Activated T-cell treated with anti-CD3 and anti-CD28 coated beads, Interleukin-2, amount 50 U/mL, for 24 hours (primary cell): ENCODE measurements around the gene FBLN2.

Source experiments
- DNase-seq: peaks from one replicate; pipeline ENCODE4 v3.0.0-alpha.2; 2020
- H3K27ac Mint-ChIP-seq: 2 replicates; pipeline ENCODE4 v1.8.0; 2020; ENCODE audit warnings: mild to moderate bottlenecking, mixed read lengths
- H3K27me3 Mint-ChIP-seq: 2 replicates; pipeline ENCODE4 v1.8.0; 2020; ENCODE audit warnings: mixed read lengths
- H3K36me3 Mint-ChIP-seq: 2 replicates; pipeline ENCODE4 v1.8.0; 2020; ENCODE audit warnings: low read depth, mixed read lengths
- H3K4me1 Mint-ChIP-seq: 2 replicates; pipeline ENCODE4 v1.8.0; 2020; ENCODE audit warnings: low read depth, mixed read lengths
- H3K4me3 Mint-ChIP-seq: 2 replicates; pipeline ENCODE4 v1.8.0; 2020; ENCODE audit warnings: mild to moderate bottlenecking, moderate library complexity, mixed read lengths
- H3K9me3 Mint-ChIP-seq: 2 replicates; pipeline ENCODE4 v1.8.0; 2020; ENCODE audit warnings: mixed read lengths

The FBLN2 gene

GRCh38 chr3:13545952-13546454, 2.9 kb upstream of the FBLN2 start:
- Mint-ChIP-seq H3K4me1 (peaks cover 28% of the 10 kb centered on the region), H3K27ac (no peak overlapping the region), H3K27me3 (peaks cover 71% of the 10 kb centered on the region)

GRCh38 chr3:13546667-13547171, 2.2 kb upstream of the FBLN2 start:
- no peak for DNase-seq
- Mint-ChIP-seq H3K36me3 (no peaks in the 10 kb centered on the region), H3K4me3 (no peak overlapping the region)

More at GRCh38 chr3:13545952-13546454, 2.9 kb upstream of the FBLN2 start:
- Mint-ChIP-seq H3K9me3 (peaks cover 2% of the 10 kb centered on the region), H3K36me3 (no peaks in the 10 kb centered on the region), H3K4me3 (no peak overlapping the region)
- no peak for DNase-seq

GRCh38 chr3:13547591-13548371, 1.1 kb upstream of the FBLN2 start:
- peaks cover 76% of the 10 kb centered on the region for H3K27me3 Mint-ChIP-seq
- no peaks in the 10 kb centered on the region for H3K9me3 Mint-ChIP-seq

More at GRCh38 chr3:13546667-13547171, 2.2 kb upstream of the FBLN2 start:
- no peaks in the 10 kb centered on the region for H3K9me3 Mint-ChIP-seq
- H3K27me3 Mint-ChIP-seq: peaks cover 72% of the 10 kb centered on the region
- peaks cover 28% of the 10 kb centered on the region for H3K4me1 Mint-ChIP-seq
- no peak overlapping the region for H3K27ac Mint-ChIP-seq

GRCh38 chr3:13549623-13550422, 898 bp downstream of the FBLN2 start:
- Mint-ChIP-seq H3K27ac (no peak overlapping the region), H3K4me1 (peaks cover 17% of the 10 kb centered on the region), H3K9me3 (no peaks in the 10 kb centered on the region), H3K4me3 (peak overlapping the region; percentile 23), H3K36me3 (no peaks in the 10 kb centered on the region), H3K27me3 (peaks cover 85% of the 10 kb centered on the region)
- DNase-seq: no peak

More at GRCh38 chr3:13547591-13548371, 1.1 kb upstream of the FBLN2 start:
- Mint-ChIP-seq H3K36me3 (no peaks in the 10 kb centered on the region), H3K4me3 (peak overlapping the region; percentile 17), H3K4me1 (peaks cover 28% of the 10 kb centered on the region), H3K27ac (no peak overlapping the region)
- DNase-seq: no peak

GRCh38 chr3:13550423-13550690, 1.4 kb downstream of the FBLN2 start:
- DNase-seq: no peak
- Mint-ChIP-seq H3K4me3 (no peak overlapping the region), H3K9me3 (no peaks in the 10 kb centered on the region), H3K36me3 (no peaks in the 10 kb centered on the region), H3K27ac (no peak overlapping the region), H3K4me1 (peaks cover 12% of the 10 kb centered on the region), H3K27me3 (peaks cover 82% of the 10 kb centered on the region)

GRCh38 chr3:13550791-13551360, 2.0 kb downstream of the FBLN2 start:
- H3K27me3 Mint-ChIP-seq: peaks cover 79% of the 10 kb centered on the region
- H3K9me3 Mint-ChIP-seq: no peaks in the 10 kb centered on the region
- no peak overlapping the region for H3K27ac Mint-ChIP-seq
- no peaks in the 10 kb centered on the region for H3K36me3 Mint-ChIP-seq
- H3K4me1 Mint-ChIP-seq: peaks cover 9% of the 10 kb centered on the region
- no peak for DNase-seq
- H3K4me3 Mint-ChIP-seq: no peak overlapping the region

- no peak for DNase-seq
- H3K27ac Mint-ChIP-seq: no peak overlapping the region
- no peaks in the 10 kb centered on the region for H3K9me3 Mint-ChIP-seq
- H3K4me1 Mint-ChIP-seq: peaks cover 13% of the 10 kb centered on the region
- H3K4me3 Mint-ChIP-seq: no peak overlapping the region
- peaks cover 65% of the 10 kb centered on the region for H3K27me3 Mint-ChIP-seq
- no peaks in the 10 kb centered on the region for H3K36me3 Mint-ChIP-seq
These were observed 4.1 kb downstream of the FBLN2 start for GRCh38 chr3:13552857-13553652.

- peaks cover 9% of the 10 kb centered on the region for H3K4me1 Mint-ChIP-seq
- no peaks in the 10 kb centered on the region for H3K36me3 Mint-ChIP-seq
- no peak for DNase-seq
- peaks cover 60% of the 10 kb centered on the region for H3K27me3 Mint-ChIP-seq
- H3K4me3 Mint-ChIP-seq: no peak overlapping the region
- no peak overlapping the region for H3K27ac Mint-ChIP-seq
- H3K9me3 Mint-ChIP-seq: no peaks in the 10 kb centered on the region
These were observed 4.8 kb downstream of the FBLN2 start for GRCh38 chr3:13553686-13554085.

GRCh38 chr3:13555753-13556152, 6.8 kb downstream of the FBLN2 start:
- peaks cover 4% of the 10 kb centered on the region for H3K4me1 Mint-ChIP-seq
- H3K27me3 Mint-ChIP-seq: peaks cover 64% of the 10 kb centered on the region
- H3K36me3 Mint-ChIP-seq: no peaks in the 10 kb centered on the region

GRCh38 chr3:13556207-13556606, 7.3 kb downstream of the FBLN2 start:
- Mint-ChIP-seq H3K27me3 (peaks cover 62% of the 10 kb centered on the region), H3K9me3 (no peaks in the 10 kb centered on the region), H3K36me3 (no peaks in the 10 kb centered on the region), H3K4me1 (peaks cover 4% of the 10 kb centered on the region), H3K27ac (no peak overlapping the region), H3K4me3 (no peak overlapping the region)
- no peak for DNase-seq

More at GRCh38 chr3:13555753-13556152, 6.8 kb downstream of the FBLN2 start:
- Mint-ChIP-seq H3K4me3 (no peak overlapping the region), H3K9me3 (no peaks in the 10 kb centered on the region), H3K27ac (no peak overlapping the region)
- no peak for DNase-seq

GRCh38 chr3:13556917-13557316, 8.0 kb downstream of the FBLN2 start:
- Mint-ChIP-seq H3K9me3 (no peaks in the 10 kb centered on the region), H3K27me3 (peaks cover 55% of the 10 kb centered on the region), H3K4me1 (peaks cover 4% of the 10 kb centered on the region), H3K36me3 (no peaks in the 10 kb centered on the region), H3K27ac (no peak overlapping the region), H3K4me3 (no peak overlapping the region)
- no peak for DNase-seq

GRCh38 chr3:13557417-13557816, 8.5 kb downstream of the FBLN2 start:
- no peak overlapping the region for H3K4me3 Mint-ChIP-seq
- H3K9me3 Mint-ChIP-seq: no peaks in the 10 kb centered on the region
- H3K27ac Mint-ChIP-seq: no peak overlapping the region
- peaks cover 50% of the 10 kb centered on the region for H3K27me3 Mint-ChIP-seq
- no peaks in the 10 kb centered on the region for H3K36me3 Mint-ChIP-seq
- H3K4me1 Mint-ChIP-seq: peaks cover 4% of the 10 kb centered on the region
- DNase-seq: no peak

- H3K4me1 Mint-ChIP-seq: peaks cover 4% of the 10 kb centered on the region
- no peaks in the 10 kb centered on the region for H3K9me3 Mint-ChIP-seq
- H3K27me3 Mint-ChIP-seq: peaks cover 44% of the 10 kb centered on the region
- DNase-seq: no peak
- H3K4me3 Mint-ChIP-seq: no peak overlapping the region
- H3K27ac Mint-ChIP-seq: no peak overlapping the region
- H3K36me3 Mint-ChIP-seq: no peaks in the 10 kb centered on the region
These were observed 9.0 kb downstream of the FBLN2 start for GRCh38 chr3:13557926-13558325.

GRCh38 chr3:13558651-13559050, 9.7 kb downstream of the FBLN2 start:
- no peak overlapping the region for H3K4me3 Mint-ChIP-seq
- H3K9me3 Mint-ChIP-seq: no peaks in the 10 kb centered on the region
- no peak for DNase-seq
- peaks cover 4% of the 10 kb centered on the region for H3K4me1 Mint-ChIP-seq
- no peak overlapping the region for H3K27ac Mint-ChIP-seq
- H3K27me3 Mint-ChIP-seq: peaks cover 41% of the 10 kb centered on the region
- no peaks in the 10 kb centered on the region for H3K36me3 Mint-ChIP-seq
